CD14-positive monocyte (primary cell): Measurements from ENCODE around the gene EPB41L5. TPM values are rescaled to one million over a fixed set of nuclear protein-coding genes. Genes with fewer than 3 reads are reported as not detected.

Experiments
- DNase-seq, 3 donors: peaks; one replicate each; pipeline ENCODE4 v3.0.0-alpha.2; 2011 to 2022
- H2AFZ ChIP-seq: 2 replicates; pipeline ENCODE4 v1.6.0; 2012; ENCODE audit warnings: mild to moderate bottlenecking, low read depth, low read length, inconsistent platforms; ENCODE audit not compliant: insufficient read depth, poor library complexity, severe bottlenecking
- H3K27ac ChIP-seq, 2 donors: 1 replicate in 1 of 2; 2 replicates in 1 of 2; pipeline ENCODE4 v1.5.1; 2012 to 2013; ENCODE audit warnings: low read length in 2 of 2, control low read depth in 1 of 2, inconsistent platforms in 1 of 2, low read depth in 1 of 2, mild to moderate bottlenecking in 1 of 2
- H3K27me3 ChIP-seq, 2 donors: one replicate each; pipeline versions ENCODE4 v1.6.0 to v1.6.1; 2011 to 2013; ENCODE audit warnings: low read length in 2 of 2; ENCODE audit not compliant: control insufficient read depth in 2 of 2, insufficient read depth in 2 of 2
- H3K36me3 ChIP-seq, 2 donors: replicated peaks in 1 of 2; 1 replicate in 1 of 2; 2 replicates in 1 of 2; pipeline versions ENCODE4 v1.5.1 to v1.6.1; 2012 to 2013; ENCODE audit warnings: low read length in 2 of 2, control low read depth in 1 of 2, inconsistent platforms in 1 of 2, mild to moderate bottlenecking in 1 of 2; ENCODE audit not compliant: insufficient read depth in 2 of 2, control insufficient read depth in 1 of 2
- H3K4me1 ChIP-seq, 2 donors: 1 replicate in 1 of 2; 2 replicates in 1 of 2; pipeline versions ENCODE4 v1.5.1 to v1.6.1; 2012 to 2013; ENCODE audit warnings: low read length in 2 of 2, control low read depth in 1 of 2, inconsistent platforms in 1 of 2, mild to moderate bottlenecking in 1 of 2, moderate library complexity in 1 of 2; ENCODE audit not compliant: insufficient read depth in 2 of 2, control insufficient read depth in 1 of 2
- H3K4me2 ChIP-seq: replicated peaks from 2 replicates; pipeline ENCODE3; 2012; ENCODE audit warnings: low read length, moderate library complexity, mild to moderate bottlenecking; ENCODE audit not compliant: poor library complexity, severe bottlenecking; ENCODE audit errors: extremely low read depth
- H3K4me3 ChIP-seq, 3 experiments: fragments of 200-600 bp in 1 of 3; sonication (generic) in 1 of 3; replicated peaks in 1 of 3; 1 replicate in 2 of 3; 2 replicates in 1 of 3; pipeline ENCODE4 v1.5.1; 2011 to 2013; ENCODE audit warnings: low read length in 3 of 3, mild to moderate bottlenecking in 3 of 3, control low read depth in 2 of 3, low read depth in 2 of 3, inconsistent platforms in 1 of 3, moderate library complexity in 1 of 3
- H3K79me2 ChIP-seq: 2 replicates; pipeline ENCODE4 v1.6.0; 2012; ENCODE audit warnings: mild to moderate bottlenecking, control low read depth, inconsistent platforms, low read length, moderate library complexity; ENCODE audit not compliant: insufficient read depth
- H3K9ac ChIP-seq: 2 replicates; pipeline ENCODE4 v1.6.0; 2017; ENCODE audit warnings: low read length, mild to moderate bottlenecking; ENCODE audit not compliant: insufficient read depth, poor library complexity, severe bottlenecking
- H3K9me3 ChIP-seq, 2 donors: replicated peaks in 1 of 2; 1 replicate in 1 of 2; 2 replicates in 1 of 2; pipeline versions ENCODE4 v1.5.1 to v1.6.1; 2012 to 2013; ENCODE audit warnings: low read length in 2 of 2, control low read depth in 1 of 2; ENCODE audit not compliant: control insufficient read depth in 1 of 2, insufficient read depth in 1 of 2
- H4K20me1 ChIP-seq: 2 replicates; pipeline ENCODE4 v1.6.0; 2012; ENCODE audit warnings: mild to moderate bottlenecking, low read length, control low read depth, moderate library complexity; ENCODE audit not compliant: insufficient read depth
- H3K27ac Mint-ChIP-seq, 7 donors: one replicate each; pipeline ENCODE4 v1.8.0; 2020; ENCODE audit warnings: mild to moderate bottlenecking in 7 of 7, mixed read lengths in 7 of 7, moderate library complexity in 6 of 7, inconsistent platforms in 2 of 7
- H3K27me3 Mint-ChIP-seq, 3 donors: one replicate each; pipeline ENCODE4 v1.8.0; 2021 to 2022; ENCODE audit warnings: low read depth in 3 of 3, mild to moderate bottlenecking in 3 of 3, mixed read lengths in 3 of 3, moderate library complexity in 3 of 3, inconsistent platforms in 1 of 3
- H3K36me3 Mint-ChIP-seq, 2 donors: one replicate each; pipeline ENCODE4 v1.8.0; 2020; ENCODE audit warnings: mixed read lengths in 2 of 2, inconsistent platforms in 1 of 2, mild to moderate bottlenecking in 1 of 2
- H3K4me1 Mint-ChIP-seq: one replicate; pipeline ENCODE4 v1.8.0; 2020; ENCODE audit warnings: mild to moderate bottlenecking, mixed read lengths
- H3K4me3 Mint-ChIP-seq, 2 donors: one replicate each; pipeline ENCODE4 v1.8.0; 2020; ENCODE audit warnings: mild to moderate bottlenecking in 2 of 2, mixed read lengths in 2 of 2, moderate library complexity in 1 of 2
- H3K9me3 Mint-ChIP-seq, 7 donors: one replicate each; pipeline ENCODE4 v1.8.0; 2020 to 2022; ENCODE audit warnings: mixed read lengths in 7 of 7, mild to moderate bottlenecking in 6 of 7, moderate library complexity in 6 of 7, inconsistent platforms in 2 of 7
- WGBS: methylation state at CpG from one replicate; pipeline ENCODE4 v1.1.5; 2013; ENCODE audit warnings: missing lambda C conversion rate; ENCODE audit not compliant: insufficient coverage; 5-methylcytosine and 5-hydroxymethylcytosine counted together
- intact Hi-C, 2 donors: fragments of 100-400 bp; cut with micrococcal nuclease; formaldehyde crosslinking; loops; one replicate each; pipeline versions ENCODE4 v1.15.0 to v1.15.1; 2023
- polyA plus RNA-seq, 3 donors: library from polyadenylated mRNA; depleted of rRNA in 1 of 3; unstranded in 2 of 3; stranded (reverse) in 1 of 3; fragments of 300-500 nt in 2 of 3; fragments of >200 nt in 1 of 3; fragmentation: Illumina TruSeq in 2 of 3; gene quantifications; 1 replicate in 2 of 3; 2 replicates in 1 of 3; pipeline ENCODE4 v1.2.3, GENCODE V29; 2012 to 2021
- TF ChIP-seq, protein P1 (sequence below): fragments of 200-600 bp; IDR thresholded peaks from one replicate; pipeline ENCODE4 v1.8.0; 2022; ENCODE audit warnings: antibody characterized with exemption, mild to moderate bottlenecking

Gene EPB41L5
- polyA plus RNA-seq, 3 donors = 1.4 to 2.4 (median 2.0) TPM

DNA sequence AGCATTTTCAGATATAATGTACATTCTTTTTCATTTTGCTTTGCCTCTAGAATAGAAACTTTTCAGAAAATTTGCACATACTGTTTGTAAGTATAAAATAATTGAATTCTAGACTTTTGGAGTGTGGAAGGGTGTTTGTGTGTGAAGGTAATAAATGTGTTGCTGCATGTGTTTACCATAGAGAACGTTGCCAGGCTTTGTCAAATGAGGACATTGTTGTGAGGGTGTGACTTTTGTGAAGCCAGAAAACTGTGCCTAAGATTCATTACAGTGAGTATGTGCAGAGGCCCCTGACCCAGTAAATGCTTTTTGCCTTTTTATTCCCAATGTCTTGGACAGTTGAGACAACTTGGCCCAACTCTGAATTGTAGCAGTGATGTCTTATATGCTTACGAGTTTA is 30.4 kb upstream of the EPB41L5 start:
- H3K4me2 ChIP-seq = no peak overlapping the region
- H3K27me3 ChIP-seq = no peaks in the 10 kb centered on the region
- H3K79me2 ChIP-seq = no peaks in the 10 kb centered on the region
- WGBS = 88% methylated on average over 1 of the region's 2 CpGs
- no peak for DNase-seq
- H2AFZ ChIP-seq = no peak overlapping the region
- H3K27ac ChIP-seq = no peak overlapping the region
- Mint-ChIP-seq H3K27ac (no peak overlapping the region), H3K27me3 (peaks cover 0 to 3% (median 0%) of the 10 kb centered on the region in 3 donors), H3K36me3 (peaks cover 0 to 2% of the 10 kb centered on the region in 2 donors), H3K9me3 (peaks cover 0 to 4% (median 0%) of the 10 kb centered on the region in 7 donors), H3K4me1 (no peaks in the 10 kb centered on the region), H3K4me3 (no peak overlapping the region)
- no peak overlapping the region for H3K4me3 ChIP-seq
- intact Hi-C loops = no loop called here
- no peaks in the 10 kb centered on the region for H3K9me3 ChIP-seq
- no peaks in the 10 kb centered on the region for H3K36me3 ChIP-seq
- H3K4me1 ChIP-seq = no peaks in the 10 kb centered on the region
- no peaks in the 10 kb centered on the region for H4K20me1 ChIP-seq
- TF ChIP-seq, protein P1, sequence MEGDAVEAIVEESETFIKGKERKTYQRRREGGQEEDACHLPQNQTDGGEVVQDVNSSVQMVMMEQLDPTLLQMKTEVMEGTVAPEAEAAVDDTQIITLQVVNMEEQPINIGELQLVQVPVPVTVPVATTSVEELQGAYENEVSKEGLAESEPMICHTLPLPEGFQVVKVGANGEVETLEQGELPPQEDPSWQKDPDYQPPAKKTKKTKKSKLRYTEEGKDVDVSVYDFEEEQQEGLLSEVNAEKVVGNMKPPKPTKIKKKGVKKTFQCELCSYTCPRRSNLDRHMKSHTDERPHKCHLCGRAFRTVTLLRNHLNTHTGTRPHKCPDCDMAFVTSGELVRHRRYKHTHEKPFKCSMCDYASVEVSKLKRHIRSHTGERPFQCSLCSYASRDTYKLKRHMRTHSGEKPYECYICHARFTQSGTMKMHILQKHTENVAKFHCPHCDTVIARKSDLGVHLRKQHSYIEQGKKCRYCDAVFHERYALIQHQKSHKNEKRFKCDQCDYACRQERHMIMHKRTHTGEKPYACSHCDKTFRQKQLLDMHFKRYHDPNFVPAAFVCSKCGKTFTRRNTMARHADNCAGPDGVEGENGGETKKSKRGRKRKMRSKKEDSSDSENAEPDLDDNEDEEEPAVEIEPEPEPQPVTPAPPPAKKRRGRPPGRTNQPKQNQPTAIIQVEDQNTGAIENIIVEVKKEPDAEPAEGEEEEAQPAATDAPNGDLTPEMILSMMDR = no peak
- no peak overlapping the region for H3K9ac ChIP-seq

GRCh38 chr2:119983108-119983507 is 29.8 kb upstream of the EPB41L5 start:
- H3K27me3 ChIP-seq = no peaks in the 10 kb centered on the region
- H3K27ac ChIP-seq = no peak overlapping the region
- no peak overlapping the region for H3K27ac Mint-ChIP-seq
- TF ChIP-seq, protein P1 = no peak
- peaks cover 0 to 2% of the 10 kb centered on the region in 2 donors for H3K36me3 Mint-ChIP-seq
- H3K4me1 Mint-ChIP-seq = no peaks in the 10 kb centered on the region
- H3K4me1 ChIP-seq = no peaks in the 10 kb centered on the region
- H3K4me3 ChIP-seq = no peak overlapping the region
- H3K4me2 ChIP-seq = no peak overlapping the region
- WGBS = no CpG with 5 or more reads among the region's 3 CpGs
- H2AFZ ChIP-seq = no peak overlapping the region
- no peaks in the 10 kb centered on the region for H4K20me1 ChIP-seq
- H3K79me2 ChIP-seq = no peaks in the 10 kb centered on the region
- peaks cover 0 to 4% (median 0%) of the 10 kb centered on the region in 7 donors for H3K9me3 Mint-ChIP-seq
- no peaks in the 10 kb centered on the region for H3K36me3 ChIP-seq
- H3K9me3 ChIP-seq = no peaks in the 10 kb centered on the region
- H3K27me3 Mint-ChIP-seq = peaks cover 0 to 3% (median 0%) of the 10 kb centered on the region in 3 donors
- H3K9ac ChIP-seq = no peak overlapping the region
- no peak for DNase-seq
- intact Hi-C loops = no loop called here
- H3K4me3 Mint-ChIP-seq = no peak overlapping the region
